H54 (cell line): ENCODE data around the gene ANKRD33B.

Source experiments
- DNase-seq: peaks from one replicate; pipeline ENCODE4 v3.0.0; 2011; ENCODE audit warnings: low spot score, mixed read lengths; ENCODE audit not compliant: insufficient read length
- FAIRE-seq: peaks from 3 replicates; lab custom pipeline; 2011; peaks lifted over from hg19 to GRCh38; lab: Jason Lieb, UNC
- POLR2A ChIP-seq: IDR thresholded peaks from 2 replicates; pipeline ENCODE4 v1.6.1; 2011; ENCODE audit warnings: low read depth, mild to moderate bottlenecking, low read length

ANKRD33B gene

DNA sequence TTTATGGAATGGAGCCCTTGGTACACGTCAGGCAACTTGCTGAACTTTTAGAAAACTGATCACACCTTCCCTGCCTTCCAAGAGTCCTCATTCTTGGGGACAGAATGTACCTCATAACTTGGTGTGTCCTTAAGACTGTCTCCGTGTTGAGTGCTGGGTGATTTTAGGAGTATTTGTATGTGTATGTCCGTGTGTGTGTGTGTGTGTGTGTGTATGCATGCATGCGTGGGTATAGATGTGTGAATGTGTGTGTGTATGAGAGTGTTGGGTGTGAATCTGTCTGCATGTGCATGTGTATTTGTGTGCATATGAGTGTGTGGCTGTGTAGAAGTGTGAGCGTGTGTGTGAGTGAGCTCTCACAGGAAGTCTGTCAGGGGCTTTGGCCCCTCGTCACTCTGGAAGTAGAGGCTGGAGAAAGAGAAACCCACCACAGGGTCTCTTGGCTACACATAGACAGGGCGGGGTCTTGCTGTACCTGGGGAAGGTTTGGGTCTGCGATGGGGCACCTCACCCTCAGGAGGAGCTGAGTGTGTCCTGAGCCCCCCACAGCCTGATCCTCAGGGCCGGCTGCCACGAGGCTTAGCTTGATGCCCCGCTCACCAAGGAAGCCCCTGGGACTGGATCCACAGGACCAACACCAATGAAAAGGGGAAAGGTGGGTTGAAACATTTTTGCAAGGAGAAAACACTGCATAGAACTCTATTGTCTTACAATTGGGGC, 33.1 kb upstream of the ANKRD33B start:
- FAIRE-seq (no peak), DNase-seq (no peak)
- no peak for TF ChIP-seq POLR2A

GRCh38 chr5:10532421-10532820, 31.4 kb upstream of the ANKRD33B start:
- FAIRE-seq (no peak), DNase-seq (no peak)
- TF ChIP-seq POLR2A = no peak

DNA sequence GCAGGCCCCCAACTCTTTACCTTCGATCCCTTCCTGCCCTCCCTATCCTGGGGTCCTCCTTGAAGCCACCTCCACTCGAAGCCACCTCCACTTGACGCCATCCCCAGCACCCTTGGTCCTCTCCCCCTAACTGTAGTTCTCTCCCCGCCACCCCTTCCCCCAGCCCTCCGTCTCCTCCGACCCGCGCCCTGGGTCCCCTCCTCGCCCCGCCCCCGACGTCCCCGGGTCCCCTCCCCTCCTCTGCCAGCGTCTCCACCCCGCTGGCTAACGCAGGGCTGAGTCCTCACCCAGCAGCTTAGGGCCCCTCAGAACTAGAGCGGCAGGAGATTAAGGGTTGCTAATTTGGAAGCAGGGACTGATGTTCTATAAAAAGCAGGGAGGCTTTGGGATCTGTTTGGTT, 30.6 kb upstream of the ANKRD33B start:
- no peak for DNase-seq
- TF ChIP-seq POLR2A = no peak
- FAIRE-seq = no peak

DNA sequence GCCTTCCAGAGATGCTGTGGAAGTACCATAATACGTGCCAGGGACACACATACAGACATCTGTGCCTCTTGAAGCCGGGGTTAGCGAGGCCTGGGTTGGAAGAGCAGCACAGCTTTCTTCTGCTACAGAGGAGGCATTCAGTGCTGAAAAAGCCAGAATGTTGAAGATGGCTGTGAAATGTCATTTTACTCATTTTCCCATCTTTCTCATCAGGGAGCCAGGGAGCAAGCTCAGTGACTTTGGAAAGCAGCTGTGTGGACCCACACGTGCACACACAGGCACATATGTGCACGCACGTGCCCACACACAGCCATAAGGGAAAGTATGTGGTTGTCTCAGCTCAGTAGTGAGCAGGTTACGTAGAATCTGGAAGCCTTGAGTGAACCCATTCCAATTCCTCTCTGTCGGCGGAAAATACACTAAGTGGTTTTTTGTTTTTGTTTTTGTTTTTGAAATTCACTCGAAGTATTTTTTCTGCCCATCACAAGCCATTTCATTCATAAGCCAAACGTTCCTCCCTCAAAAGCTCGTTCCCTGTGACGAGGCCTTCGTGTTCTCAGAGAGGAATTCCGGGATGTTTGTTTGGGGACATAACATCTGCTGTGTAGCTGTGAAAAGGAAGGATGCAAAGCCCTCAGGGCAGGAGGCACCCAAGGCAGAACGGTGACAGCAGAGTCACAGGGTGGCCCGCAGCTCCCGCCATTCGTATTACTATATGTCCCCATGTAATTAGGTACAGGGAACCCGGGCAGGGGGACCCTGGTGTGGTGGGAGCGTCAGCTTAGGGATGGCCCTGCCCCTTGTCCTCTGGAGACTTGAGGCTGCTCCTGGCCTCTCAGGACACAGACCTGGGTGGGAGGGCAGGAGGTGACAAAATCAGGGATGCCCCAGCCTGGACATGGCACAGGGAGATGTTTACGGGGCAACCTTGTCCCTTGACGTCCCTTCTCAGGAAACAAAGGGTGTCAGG, 29.0 kb upstream of the ANKRD33B start:
- no peak for FAIRE-seq
- DNase-seq = no peak
- TF ChIP-seq POLR2A = no peak

DNA sequence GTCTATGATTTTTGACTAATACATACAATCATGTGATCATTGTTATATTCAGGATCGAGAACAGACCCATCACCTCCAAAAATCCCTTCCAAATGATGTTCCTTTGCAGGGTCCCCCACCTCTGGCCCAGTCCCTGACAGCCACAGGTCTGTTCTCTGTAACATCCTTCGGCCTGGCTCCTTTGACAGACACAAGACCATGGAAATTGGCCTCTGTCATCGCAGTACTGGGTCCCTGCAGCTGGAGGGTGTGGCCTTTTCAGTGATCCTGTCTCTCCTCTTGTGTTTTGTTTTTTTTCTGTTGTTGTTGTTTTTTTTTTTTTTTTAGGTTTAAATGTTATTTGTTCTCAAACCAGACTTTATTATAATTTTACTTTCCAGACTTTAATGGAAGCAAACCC, 27.4 kb upstream of the ANKRD33B start:
- FAIRE-seq (no peak), DNase-seq (no peak)
- no peak for TF ChIP-seq POLR2A

DNA sequence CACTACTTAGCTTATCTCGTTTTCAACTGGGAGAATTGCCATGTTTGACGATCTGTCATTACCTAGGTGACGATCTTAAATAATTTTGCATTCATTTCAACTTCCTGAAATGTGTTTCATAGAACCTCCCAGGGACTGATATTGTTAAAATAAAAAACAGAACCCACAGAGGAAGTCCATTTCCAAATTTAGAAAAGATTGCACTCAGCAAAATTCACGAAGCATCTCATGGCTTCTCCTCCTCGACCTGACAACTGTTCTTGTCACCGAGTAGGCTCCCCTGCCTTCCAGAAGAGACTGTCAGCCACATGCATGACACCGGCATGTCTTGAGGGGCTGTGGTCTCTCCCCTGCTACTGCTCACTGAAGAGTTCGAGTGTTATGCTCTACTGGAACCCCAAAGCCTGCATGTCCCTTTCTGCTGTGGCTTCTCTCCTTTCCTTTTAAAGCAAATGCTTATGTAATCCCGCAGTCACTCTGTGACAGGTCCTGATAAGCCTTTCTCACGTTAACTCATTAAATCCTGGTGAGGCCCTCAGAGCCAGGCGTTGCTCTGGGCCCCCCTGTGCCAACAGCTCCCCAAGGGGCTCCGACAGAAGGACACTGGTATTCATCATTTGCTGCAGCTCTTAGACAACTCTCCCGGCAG, 26.8 kb upstream of the ANKRD33B start:
- no peak for FAIRE-seq
- DNase-seq = no peak
- no peak for TF ChIP-seq POLR2A

DNA sequence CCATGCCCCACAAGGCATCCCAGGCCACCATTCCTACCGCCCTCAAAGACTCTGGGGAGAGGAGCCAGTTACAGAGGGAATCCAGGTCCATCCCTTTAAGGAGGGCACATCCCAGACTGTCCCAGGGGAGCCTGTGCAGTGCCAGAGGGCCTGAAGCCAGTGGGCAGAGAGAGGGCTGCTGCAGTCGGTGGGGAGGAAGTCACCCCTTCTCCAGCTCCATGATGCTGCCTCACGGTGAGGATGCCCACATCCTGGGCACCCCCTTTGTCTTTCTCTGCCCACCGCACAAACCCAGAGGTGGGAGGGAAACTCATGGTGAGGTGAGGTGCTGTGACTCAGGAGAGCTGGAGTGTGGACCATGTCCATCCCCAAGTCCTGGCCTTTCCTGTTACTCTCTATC, 26.2 kb upstream of the ANKRD33B start:
- FAIRE-seq = no peak
- no peak for TF ChIP-seq POLR2A
- no peak for DNase-seq

GRCh38 chr5:10538103-10538788, 25.6 kb upstream of the ANKRD33B start:
- no peak for TF ChIP-seq POLR2A
- DNase-seq (no peak), FAIRE-seq (no peak)

GRCh38 chr5:10538789-10539686, 24.8 kb upstream of the ANKRD33B start:
- no peak for TF ChIP-seq POLR2A
- no peak for FAIRE-seq
- DNase-seq = no peak

DNA sequence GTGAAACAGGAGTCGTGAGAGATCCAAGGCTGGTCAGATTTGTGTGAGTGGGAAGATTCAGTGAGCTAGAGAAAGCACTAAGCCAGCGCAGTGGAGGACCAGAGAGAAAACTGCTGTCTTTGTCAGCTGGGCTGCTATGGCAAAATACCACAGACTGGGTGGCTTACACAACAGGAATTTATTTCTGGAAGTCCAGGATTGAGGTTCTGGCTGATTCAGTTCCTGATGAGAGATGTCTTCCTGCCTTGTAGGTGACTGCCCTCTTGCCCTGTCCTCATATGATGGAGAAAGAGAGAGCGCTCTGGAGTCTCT, 24.2 kb upstream of the ANKRD33B start:
- no peak for TF ChIP-seq POLR2A
- DNase-seq (no peak), FAIRE-seq (no peak)

DNA sequence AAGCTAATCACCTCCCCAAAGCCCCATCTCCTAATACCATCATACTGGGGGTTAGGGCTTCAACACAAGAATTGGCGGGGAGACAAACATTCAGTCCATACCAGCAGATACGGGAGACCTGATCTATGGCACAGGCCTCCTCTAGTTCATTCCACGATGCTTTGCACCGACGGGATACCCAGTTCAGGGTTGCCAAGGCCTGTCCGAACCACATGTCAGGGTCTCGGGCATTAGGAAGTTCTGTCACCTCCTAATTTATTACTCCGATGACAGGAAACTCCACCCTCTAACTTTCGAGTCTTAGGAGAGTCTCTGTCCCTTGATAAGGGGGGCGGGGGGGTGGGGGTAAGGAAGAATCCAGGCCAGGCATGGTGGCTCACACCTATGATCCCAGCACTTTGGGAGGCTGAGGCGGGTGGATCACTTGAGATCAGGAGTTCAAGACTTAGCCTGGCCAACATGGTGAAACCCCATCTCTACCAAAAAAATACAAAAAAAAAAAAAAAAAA, 23.8 kb upstream of the ANKRD33B start:
- no peak for TF ChIP-seq POLR2A
- FAIRE-seq (no peak), DNase-seq (no peak)

DNA sequence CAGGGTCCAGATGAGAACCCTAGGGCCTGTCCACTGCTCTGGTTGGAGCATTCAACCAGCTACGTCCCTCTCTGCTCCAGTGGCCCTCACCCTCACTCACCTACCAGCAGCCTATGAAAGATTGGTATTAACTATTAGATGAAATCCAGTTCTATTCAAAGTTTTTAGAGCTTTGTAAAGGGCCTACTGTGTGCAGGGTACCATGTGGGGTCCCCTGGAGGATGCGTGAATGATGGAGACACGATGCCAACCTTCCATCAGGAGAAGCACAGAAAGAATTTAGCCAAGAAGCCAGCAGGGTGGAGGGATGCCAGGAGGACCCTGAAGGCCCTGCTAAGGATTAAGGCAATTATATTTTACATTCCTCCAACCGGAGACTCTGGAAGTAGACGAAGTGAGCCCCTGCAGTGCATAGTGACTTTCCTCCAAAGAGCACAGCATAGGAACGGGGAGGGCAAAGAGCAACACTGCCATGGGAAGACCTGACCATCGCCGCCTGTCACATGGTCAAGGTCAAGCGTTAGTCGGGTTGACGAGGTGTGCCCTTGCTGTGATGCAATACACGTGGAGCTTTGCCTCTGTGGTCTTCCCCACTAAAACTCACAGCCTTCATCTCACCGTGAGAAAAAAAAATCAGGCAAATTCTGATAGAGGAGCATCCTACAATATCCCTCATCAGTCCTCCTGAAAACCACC, 22.8 kb upstream of the ANKRD33B start:
- no peak for TF ChIP-seq POLR2A
- DNase-seq (no peak), FAIRE-seq (no peak)
